Ishikawa (cell line): ENCODE data around the gene DIPK1B.

Source experiments
- EGR1 ChIP-seq: IDR thresholded peaks from 2 replicates; pipeline ENCODE4 v1.6.1; 2012
- EP300 ChIP-seq: IDR thresholded peaks from 2 replicates; pipeline ENCODE4 v1.6.1; 2012; ENCODE audit warnings: borderline replicate concordance
- FOXM1 ChIP-seq: IDR thresholded peaks from 2 replicates; pipeline ENCODE4 v1.6.1; 2012; ENCODE audit warnings: low read depth, borderline replicate concordance
- MAX ChIP-seq: IDR thresholded peaks from 2 replicates; pipeline ENCODE4 v1.6.1; 2012
- TAF1 ChIP-seq: IDR thresholded peaks from 2 replicates; pipeline ENCODE4 v1.6.1; 2012; ENCODE audit warnings: low read depth, mild to moderate bottlenecking
- TCF12 ChIP-seq: IDR thresholded peaks from 2 replicates; pipeline ENCODE4 v1.6.1; 2012; ENCODE audit warnings: low read depth
- TEAD4 ChIP-seq: IDR thresholded peaks from 2 replicates; pipeline ENCODE4 v1.6.1; 2012
- TF ChIP-seq, protein P1 (sequence below): IDR thresholded peaks from 2 replicates; pipeline ENCODE4 v1.6.1; 2012

DNA sequence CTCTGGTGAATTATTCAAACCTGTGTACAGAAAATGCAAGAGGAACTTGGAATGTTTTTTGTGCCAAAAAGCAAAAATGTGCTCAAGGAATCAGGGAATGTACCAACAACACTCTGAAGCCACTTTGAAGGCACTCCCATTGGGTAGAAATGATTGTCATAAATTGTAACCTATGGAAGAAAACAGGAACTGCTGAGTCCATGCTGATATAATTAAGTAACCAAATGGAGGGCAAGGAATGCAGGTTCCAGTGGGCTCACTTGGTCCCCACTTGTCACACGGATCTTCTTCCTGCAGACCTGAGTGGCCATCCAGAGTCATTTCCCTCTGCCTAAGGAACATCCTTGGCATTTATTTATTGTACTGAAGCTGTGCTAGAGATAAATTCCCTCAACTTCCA is 38.9 kb downstream of the DIPK1B start:
- TF ChIP-seq EGR1 = no peak
- TF ChIP-seq TCF12 = no peak
- TF ChIP-seq EP300 = no peak
- TF ChIP-seq, protein P1, sequence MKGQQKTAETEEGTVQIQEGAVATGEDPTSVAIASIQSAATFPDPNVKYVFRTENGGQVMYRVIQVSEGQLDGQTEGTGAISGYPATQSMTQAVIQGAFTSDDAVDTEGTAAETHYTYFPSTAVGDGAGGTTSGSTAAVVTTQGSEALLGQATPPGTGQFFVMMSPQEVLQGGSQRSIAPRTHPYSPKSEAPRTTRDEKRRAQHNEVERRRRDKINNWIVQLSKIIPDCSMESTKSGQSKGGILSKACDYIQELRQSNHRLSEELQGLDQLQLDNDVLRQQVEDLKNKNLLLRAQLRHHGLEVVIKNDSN = no peak
- no peak for TF ChIP-seq TAF1
- TF ChIP-seq FOXM1 = no peak
- no peak for TF ChIP-seq TEAD4
- TF ChIP-seq MAX = no peak
